Measurements from ENCODE around the gene AGTPBP1. TPM values are rescaled to one million over a fixed set of nuclear protein-coding genes. Genes with fewer than 3 reads are reported as not detected.
A peak's percentile ranks its signal among the peaks of the same experiment; 100 is the strongest.

The AGTPBP1 gene
- total RNA-seq, 1 experiment from 2014 or later: 54.7 TPM

- TF ChIP-seq ZNF532 (CRISPR knock-in tag; IDR thresholded peaks at IDR 0.05; ENCODE audit: borderline replicate concordance): no peak
- TF ChIP-seq MLX (CRISPR knock-in tag; IDR thresholded peaks at IDR 0.05): no peak
Measured at GRCh38 chr9:85515021-85515420, 226.7 kb downstream of the AGTPBP1 start (continued).

GRCh38 chr9:85514256-85514655 lies 227.5 kb downstream of the AGTPBP1 start:
- Mint-ChIP-seq H3K4me3 (no peak overlapping the region), H3K27me3 (ENCODE audit: low read depth) (peaks cover 4% of the 10 kb centered on the region; the same call in 1 of the 2 replicates), H3K4me1 (peaks cover 9% of the 10 kb centered on the region), H3K9me3 (no peaks in the 10 kb centered on the region), H3K36me3 (no peaks in the 10 kb centered on the region), H3K27ac (no peak overlapping the region)
- ATAC-seq: peak; percentile 74
- no peak for DNase-seq (ENCODE audit: low spot score)
- POLR2A ChIA-PET: interaction anchor here (0.5 kb wide), 1 partner anchor 44 kb away, joined by 4 read pairs; no protein-coding TSS in a partner anchor
- no peak for TF ChIP-seq HMGXB4 (CRISPR knock-in tag; IDR thresholded peaks at IDR 0.05)
- no peak for TF ChIP-seq SMAD4 (CRISPR knock-in tag; IDR thresholded peaks at IDR 0.05)
- TF ChIP-seq ZNF232 (CRISPR knock-in tag; IDR thresholded peaks at IDR 0.05): no peak
- TF ChIP-seq MXD4 (CRISPR knock-in tag; IDR thresholded peaks at IDR 0.05; ENCODE audit: borderline replicate concordance): no peak
- no peak for TF ChIP-seq TP53 (CRISPR knock-in tag; IDR thresholded peaks at IDR 0.05)
- TF ChIP-seq FOXK1 (CRISPR knock-in tag; IDR thresholded peaks at IDR 0.05): no peak
- no peak for TF ChIP-seq ZNF121 (CRISPR knock-in tag; IDR thresholded peaks at IDR 0.05)
- no peak for TF ChIP-seq ZNF219 (CRISPR knock-in tag; IDR thresholded peaks at IDR 0.05; ENCODE audit: borderline replicate concordance)
- no peak for TF ChIP-seq ZNF423 (CRISPR knock-in tag; IDR thresholded peaks at IDR 0.05)
- no peak for TF ChIP-seq ZNF396 (CRISPR knock-in tag; IDR thresholded peaks at IDR 0.05; ENCODE audit: borderline replicate concordance)
- TF ChIP-seq ATF1 (CRISPR knock-in tag; IDR thresholded peaks at IDR 0.05): no peak
- TF ChIP-seq GRHL2 (CRISPR knock-in tag; IDR thresholded peaks at IDR 0.05; ENCODE audit: insufficient replicate concordance, severe bottlenecking): no peak
- TF ChIP-seq ESRRA (CRISPR knock-in tag; IDR thresholded peaks at IDR 0.05; ENCODE audit: borderline replicate concordance): no peak
- no peak for TF ChIP-seq GTF2I (CRISPR knock-in tag; conservative IDR thresholded peaks at IDR 0.05)
- no peak for TF ChIP-seq ZNF512 (CRISPR knock-in tag; IDR thresholded peaks at IDR 0.05; ENCODE audit: borderline replicate concordance)
- no peak for TF ChIP-seq FOXP4 (CRISPR knock-in tag; IDR thresholded peaks at IDR 0.05)
- no peak for TF ChIP-seq ZBTB43 (CRISPR knock-in tag; IDR thresholded peaks at IDR 0.05)
- no peak for TF ChIP-seq ZNF671 (CRISPR knock-in tag; IDR thresholded peaks at IDR 0.05)
- no peak for TF ChIP-seq EMX1 (CRISPR knock-in tag; IDR thresholded peaks at IDR 0.05)
- TF ChIP-seq E2F1 (CRISPR knock-in tag; IDR thresholded peaks at IDR 0.05): no peak
- CTCF ChIA-PET: interaction anchor here (0.8 kb wide), 1 partner anchor 11 kb away, joined by 3 read pairs; no protein-coding TSS in a partner anchor
